GM18507 (cell line): ENCODE results near the gene HJV.

Experiments used
- DNase-seq: peaks from one replicate; pipeline ENCODE4 v3.0.0; 2011; ENCODE audit warnings: low read depth; ENCODE audit not compliant: insufficient read length; ENCODE audit errors: extremely low spot score
- FAIRE-seq: peaks from 2 replicates; lab custom pipeline; 2011; peaks lifted over from hg19 to GRCh38; lab: Jason Lieb, UNC

The HJV gene

GRCh38 chr1:145995148-145995881 lies 26.2 kb downstream of the HJV start:
- no peak for DNase-seq
- FAIRE-seq, result peak; percentile 5

- DNase-seq, result no peak
- no peak for FAIRE-seq
Measured at GRCh38 chr1:145994391-145995120, 27.0 kb downstream of the HJV start.

- DNase-seq, result no peak
- FAIRE-seq, result no peak
Measured at GRCh38 chr1:145993618-145994390, 27.7 kb downstream of the HJV start.

GRCh38 chr1:145992958-145993617 lies 28.4 kb downstream of the HJV start:
- FAIRE-seq, result no peak

GRCh38 chr1:145992502-145992936 lies 29.0 kb downstream of the HJV start:
- no peak for FAIRE-seq
- no peak for DNase-seq

More at GRCh38 chr1:145992958-145993617, 28.4 kb downstream of the HJV start:
- no peak for DNase-seq

GRCh38 chr1:145991735-145992412 lies 29.7 kb downstream of the HJV start:
- FAIRE-seq (no peak), DNase-seq (no peak)

- FAIRE-seq (no peak), DNase-seq (no peak)
Measured at GRCh38 chr1:145990249-145990855, 31.2 kb downstream of the HJV start.

- FAIRE-seq (no peak), DNase-seq (no peak)
Measured at GRCh38 chr1:145988773-145989172, 32.8 kb downstream of the HJV start.

- no peak for FAIRE-seq
- no peak for DNase-seq
Measured at GRCh38 chr1:145987926-145988325, 33.6 kb downstream of the HJV start.

- FAIRE-seq (no peak), DNase-seq (no peak)
Measured at GRCh38 chr1:145986551-145986950, 35.0 kb downstream of the HJV start.

- DNase-seq (no peak), FAIRE-seq (no peak)
Measured at GRCh38 chr1:145985502-145986439, 35.8 kb downstream of the HJV start.

- DNase-seq (no peak), FAIRE-seq (no peak)
Measured at GRCh38 chr1:145985129-145985501, 36.4 kb downstream of the HJV start.

GRCh38 chr1:145983960-145984830 lies 37.3 kb downstream of the HJV start:
- FAIRE-seq (no peak), DNase-seq (no peak)

- DNase-seq, result no peak
- no peak for FAIRE-seq
Measured at GRCh38 chr1:145983206-145983675, 38.3 kb downstream of the HJV start.

GRCh38 chr1:145982010-145982723 lies 39.4 kb downstream of the HJV start:
- FAIRE-seq (no peak), DNase-seq (no peak)

GRCh38 chr1:145980457-145980994 lies 41.0 kb downstream of the HJV start:
- no peak for DNase-seq
- no peak for FAIRE-seq
